Measurements from ENCODE around the gene FAM168A.

DNA sequence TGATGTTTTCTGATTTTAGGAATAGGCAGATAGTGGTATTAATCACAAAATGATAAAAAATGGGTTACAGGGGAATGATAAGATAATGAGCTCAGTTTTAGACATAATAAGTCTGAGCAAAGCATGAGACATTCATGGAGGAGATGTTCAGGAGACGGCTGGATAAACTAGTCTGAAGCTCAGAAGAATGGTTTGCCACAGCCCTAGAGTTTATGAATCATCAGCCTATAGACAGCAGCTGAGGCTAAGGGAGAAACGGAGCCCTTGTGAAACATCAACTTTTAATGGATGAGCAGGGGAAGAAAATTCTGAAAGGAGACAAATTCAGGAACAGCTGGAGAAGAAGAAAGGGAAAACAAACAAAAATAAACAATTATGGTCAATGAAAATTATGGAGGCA, 134.6 kb downstream of the FAM168A start:
- TF ChIP-seq, protein P1, sequence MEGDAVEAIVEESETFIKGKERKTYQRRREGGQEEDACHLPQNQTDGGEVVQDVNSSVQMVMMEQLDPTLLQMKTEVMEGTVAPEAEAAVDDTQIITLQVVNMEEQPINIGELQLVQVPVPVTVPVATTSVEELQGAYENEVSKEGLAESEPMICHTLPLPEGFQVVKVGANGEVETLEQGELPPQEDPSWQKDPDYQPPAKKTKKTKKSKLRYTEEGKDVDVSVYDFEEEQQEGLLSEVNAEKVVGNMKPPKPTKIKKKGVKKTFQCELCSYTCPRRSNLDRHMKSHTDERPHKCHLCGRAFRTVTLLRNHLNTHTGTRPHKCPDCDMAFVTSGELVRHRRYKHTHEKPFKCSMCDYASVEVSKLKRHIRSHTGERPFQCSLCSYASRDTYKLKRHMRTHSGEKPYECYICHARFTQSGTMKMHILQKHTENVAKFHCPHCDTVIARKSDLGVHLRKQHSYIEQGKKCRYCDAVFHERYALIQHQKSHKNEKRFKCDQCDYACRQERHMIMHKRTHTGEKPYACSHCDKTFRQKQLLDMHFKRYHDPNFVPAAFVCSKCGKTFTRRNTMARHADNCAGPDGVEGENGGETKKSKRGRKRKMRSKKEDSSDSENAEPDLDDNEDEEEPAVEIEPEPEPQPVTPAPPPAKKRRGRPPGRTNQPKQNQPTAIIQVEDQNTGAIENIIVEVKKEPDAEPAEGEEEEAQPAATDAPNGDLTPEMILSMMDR (IDR thresholded peaks at IDR 0.05), result no peak
- TF ChIP-seq POLR2A (IDR thresholded peaks at IDR 0.05), result no peak
